DOHH2 (cell line): Measurements from ENCODE around the gene FAM89B.

Source experiments
- H3F3A ChIP-seq: fragments of 200-600 bp; sonication (generic), shearing (Covaris generic); 2 replicates; pipeline ENCODE4 v1.6.0; 2016; ENCODE audit warnings: antibody characterized with exemption, mild to moderate bottlenecking; ENCODE audit not compliant: control insufficient read depth, insufficient read depth
- H3K27ac ChIP-seq: fragments of 200-600 bp; sonication (generic); 2 replicates; pipeline ENCODE4 v1.5.1; 2014; ENCODE audit warnings: low read depth, mild to moderate bottlenecking, low read length, moderate library complexity
- H3K27me3 ChIP-seq: fragments of 200-600 bp; sonication (generic); 2 replicates; pipeline ENCODE4 v1.6.1; 2014; ENCODE audit warnings: mild to moderate bottlenecking, low read length, mixed read lengths; ENCODE audit not compliant: control insufficient read depth
- H3K36me3 ChIP-seq: fragments of 200-600 bp; sonication (generic); 2 replicates; pipeline ENCODE4 v1.6.1; 2014; ENCODE audit warnings: mild to moderate bottlenecking, low read length, moderate library complexity, mixed read lengths; ENCODE audit not compliant: control insufficient read depth
- H3K4me1 ChIP-seq: fragments of 200-600 bp; sonication (generic); 2 replicates; pipeline ENCODE4 v1.6.1; 2014; ENCODE audit warnings: mild to moderate bottlenecking, low read length, mixed read lengths; ENCODE audit not compliant: control insufficient read depth
- H3K4me2 ChIP-seq: fragments of 200-600 bp; sonication (generic); 2 replicates; pipeline ENCODE4 v1.6.0; 2014; ENCODE audit warnings: mild to moderate bottlenecking, low read length, moderate library complexity
- H3K4me3 ChIP-seq: fragments of 200-600 bp; sonication (generic); 2 replicates; pipeline ENCODE4 v1.5.1; 2014; ENCODE audit warnings: mild to moderate bottlenecking, low read length, mixed read lengths
- H3K79me2 ChIP-seq: fragments of 200-600 bp; sonication (generic); 2 replicates; pipeline ENCODE4 v1.6.1; 2014; ENCODE audit warnings: mild to moderate bottlenecking, low read length, mixed read lengths; ENCODE audit not compliant: control insufficient read depth
- H3K9me2 ChIP-seq: fragments of 200-600 bp; sonication (generic); replicated peaks from 2 replicates; pipeline ENCODE4 v1.6.1; 2014; ENCODE audit warnings: mild to moderate bottlenecking, low read length, mixed read lengths; ENCODE audit not compliant: control insufficient read depth
- H3K9me3 ChIP-seq: fragments of 200-600 bp; sonication (generic); 2 replicates; pipeline ENCODE4 v1.6.1; 2014; ENCODE audit warnings: antibody characterized with exemption, low read length, mixed read lengths; ENCODE audit not compliant: control insufficient read depth, insufficient read depth
- H4K20me1 ChIP-seq: fragments of 200-600 bp; sonication (generic); 2 replicates; pipeline ENCODE4 v1.6.0; 2014; ENCODE audit warnings: low read depth, mild to moderate bottlenecking, antibody characterized with exemption, low read length, moderate library complexity; ENCODE audit not compliant: control insufficient read depth, insufficient read depth
- CTCF ChIP-seq: fragments of 200-600 bp; sonication (generic); IDR thresholded peaks from one replicate; pipeline ENCODE4 v1.5.1; 2014; ENCODE audit warnings: antibody characterized with exemption, mild to moderate bottlenecking, low read depth, low read length; ENCODE audit not compliant: poor library complexity, severe bottlenecking
- EZH2phosphoT487 ChIP-seq: fragments of 200-600 bp; sonication (generic); IDR thresholded peaks from 2 replicates; pipeline ENCODE4 v1.6.1; 2017; ENCODE audit warnings: borderline replicate concordance, mild to moderate bottlenecking, antibody characterized with exemption, low read length, moderate library complexity, mixed read lengths

FAM89B gene

DNA sequence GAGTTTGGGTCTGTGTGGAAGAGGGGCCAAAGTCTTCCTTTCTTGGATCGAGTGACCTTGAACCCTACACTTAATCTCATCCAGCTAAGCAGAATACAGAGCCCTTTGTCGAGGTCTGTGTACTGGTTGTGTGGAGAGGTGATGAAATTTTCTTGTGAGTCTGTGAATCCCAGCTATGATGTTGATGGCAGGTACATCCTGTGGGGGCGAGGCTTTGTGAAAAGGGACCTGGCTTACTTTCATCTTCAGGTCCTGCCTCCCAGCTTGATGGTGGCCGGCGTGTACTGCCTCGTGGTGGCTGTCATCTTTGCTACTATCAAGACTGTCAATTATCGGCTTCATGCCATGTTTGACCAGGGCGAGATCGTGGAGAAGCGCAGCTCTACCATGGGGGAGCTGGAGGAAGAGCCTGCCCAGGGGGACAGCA is 44.2 kb downstream of the FAM89B start:
- Histone ChIP-seq H3K79me2 (peaks cover 71% of the 10 kb centered on the region), H4K20me1 (peaks cover 14% of the 10 kb centered on the region; the same call in 1 of the 2 replicates), H3K9me2 (no peaks in the 10 kb centered on the region), H3K36me3 (peaks cover 68% of the 10 kb centered on the region), H3F3A (no peaks in the 10 kb centered on the region; the same call in 1 of the 2 replicates), H3K4me1 (peaks cover 42% of the 10 kb centered on the region), H3K27me3 (no peaks in the 10 kb centered on the region), H3K9me3 (no peaks in the 10 kb centered on the region), H3K27ac (peak overlapping the region; percentile 78), H3K4me2 (peak overlapping the region; percentile 93), H3K4me3 (peak overlapping the region; percentile 78)
- no peak for TF ChIP-seq CTCF
- TF ChIP-seq EZH2phosphoT487: no peak

GRCh38 chr11:65617136-65617850 is 45.0 kb downstream of the FAM89B start:
- Histone ChIP-seq H3K9me3 (no peaks in the 10 kb centered on the region), H4K20me1 (peaks cover 14% of the 10 kb centered on the region; the same call in 1 of the 2 replicates), H3K79me2 (peaks cover 64% of the 10 kb centered on the region), H3K36me3 (peaks cover 73% of the 10 kb centered on the region), H3F3A (no peaks in the 10 kb centered on the region; the same call in 1 of the 2 replicates), H3K4me1 (peaks cover 35% of the 10 kb centered on the region), H3K9me2 (no peaks in the 10 kb centered on the region), H3K27me3 (no peaks in the 10 kb centered on the region), H3K4me3 (peak overlapping the region; percentile 78), H3K4me2 (peak overlapping the region; percentile 93), H3K27ac (no peak overlapping the region)
- TF ChIP-seq CTCF (no peak), EZH2phosphoT487 (no peak)

- TF ChIP-seq CTCF (no peak), EZH2phosphoT487 (no peak)
Observed at GRCh38 chr11:65617990-65618751, 45.8 kb downstream of the FAM89B start.

More at GRCh38 chr11:65617990-65618751, 45.8 kb downstream of the FAM89B start:
- Histone ChIP-seq H3K9me3 (no peaks in the 10 kb centered on the region), H3K4me1 (peaks cover 26% of the 10 kb centered on the region), H3K4me2 (no peak overlapping the region), H3F3A (no peaks in the 10 kb centered on the region; the same call in 1 of the 2 replicates), H3K27me3 (no peaks in the 10 kb centered on the region), H3K79me2 (peaks cover 55% of the 10 kb centered on the region), H3K36me3 (peaks cover 71% of the 10 kb centered on the region), H3K9me2 (no peaks in the 10 kb centered on the region), H4K20me1 (peaks cover 14% of the 10 kb centered on the region; the same call in 1 of the 2 replicates), H3K4me3 (no peak overlapping the region), H3K27ac (no peak overlapping the region)
